Fibroblast of the conjunctiva (primary cell): ENCODE measurements around the gene CDRT15L2.
"Not testable (repeated sequence)": the region's sequence is repeated elsewhere in the genome, so short reads cannot be mapped to it uniquely, and the experiment has no call there.

Experiments used
- DNase-seq: peaks from one replicate; pipeline ENCODE4 v3.0.0-alpha.2; 2010; ENCODE audit warnings: low read depth

CDRT15L2 gene

DNA sequence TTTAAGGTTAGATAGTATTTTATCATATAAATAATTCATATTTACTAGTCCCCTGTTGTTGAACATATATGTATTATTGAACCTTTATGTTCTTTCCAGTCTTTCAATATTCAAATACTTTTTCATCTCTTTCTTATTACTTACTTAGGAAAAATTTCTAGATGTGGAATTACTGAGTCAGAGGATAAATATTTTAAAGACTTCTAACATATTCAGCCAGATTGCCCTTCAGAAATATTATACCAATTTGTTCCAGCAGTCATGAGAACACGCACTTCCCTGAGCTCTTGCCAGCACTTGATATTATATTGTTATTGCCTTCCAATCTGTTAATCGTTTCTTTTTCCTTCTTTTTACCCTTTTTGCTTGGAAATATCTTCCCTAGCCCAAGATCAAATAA, 4.5 kb upstream of the CDRT15L2 start:
- not testable (repeated sequence) for DNase-seq

- not testable (repeated sequence) for DNase-seq
These were observed 4.5 kb downstream of the CDRT15L2 start for GRCh38 chr17:20583891-20584577.

DNA sequence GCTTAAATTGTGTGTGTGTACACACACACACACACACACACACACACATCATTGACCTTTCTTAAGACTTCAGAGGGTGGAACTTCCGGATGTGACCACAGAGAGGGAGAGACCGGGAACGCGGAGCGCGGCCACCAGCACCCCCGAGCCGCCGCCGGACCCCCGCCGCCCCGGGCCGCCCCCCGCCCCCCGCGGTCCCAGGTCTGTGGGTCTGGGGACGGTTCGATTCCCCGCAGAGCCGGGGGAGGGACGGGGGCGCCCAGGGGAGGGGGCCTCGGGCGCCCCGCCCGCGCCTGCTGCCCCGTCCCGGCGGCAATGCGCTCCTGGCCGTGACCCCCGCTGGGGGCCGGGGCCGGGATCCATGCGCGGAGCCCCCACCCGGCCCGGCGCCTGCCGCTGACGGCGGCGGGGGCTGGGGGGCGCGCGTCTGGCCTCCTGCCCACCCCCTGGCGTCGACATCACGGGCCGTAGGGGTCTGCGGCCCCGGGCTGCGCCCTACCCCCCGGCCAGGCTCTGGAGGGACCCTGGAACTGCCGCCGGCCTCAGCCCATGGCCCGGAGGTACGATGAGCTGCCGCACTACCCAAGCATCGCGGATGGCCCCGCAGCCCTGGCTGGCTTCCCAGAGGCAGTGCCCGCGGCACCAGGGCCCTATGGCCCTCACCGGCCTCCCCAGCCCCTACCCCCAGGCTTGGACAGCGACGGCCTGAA, 9.4 kb downstream of the CDRT15L2 start:
- not testable (repeated sequence) for DNase-seq

DNA sequence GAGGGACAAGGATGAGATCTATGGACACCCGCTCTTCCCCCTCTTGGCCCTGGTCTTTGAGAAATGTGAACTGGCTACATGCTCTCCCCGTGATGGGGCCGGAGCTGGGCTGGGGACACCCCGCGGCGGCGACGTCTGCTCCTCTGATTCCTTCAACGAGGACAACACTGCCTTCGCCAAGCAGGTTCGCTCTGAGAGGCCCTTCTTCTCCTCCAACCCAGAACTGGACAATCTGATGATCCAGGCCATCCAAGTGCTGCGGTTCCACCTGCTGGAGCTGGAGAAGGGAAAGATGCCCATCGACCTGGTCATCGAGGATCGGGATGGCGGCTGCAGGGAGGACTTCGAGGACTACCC, 9.9 kb downstream of the CDRT15L2 start:
- not testable (repeated sequence) for DNase-seq

GRCh38 chr17:20591040-20591439, 11.5 kb downstream of the CDRT15L2 start:
- DNase-seq: not testable (repeated sequence)

- not testable (repeated sequence) for DNase-seq
These were observed 26.0 kb downstream of the CDRT15L2 start for GRCh38 chr17:20605568-20605967.

- not testable (repeated sequence) for DNase-seq
These were observed 30.0 kb downstream of the CDRT15L2 start for GRCh38 chr17:20609490-20609889.

DNA sequence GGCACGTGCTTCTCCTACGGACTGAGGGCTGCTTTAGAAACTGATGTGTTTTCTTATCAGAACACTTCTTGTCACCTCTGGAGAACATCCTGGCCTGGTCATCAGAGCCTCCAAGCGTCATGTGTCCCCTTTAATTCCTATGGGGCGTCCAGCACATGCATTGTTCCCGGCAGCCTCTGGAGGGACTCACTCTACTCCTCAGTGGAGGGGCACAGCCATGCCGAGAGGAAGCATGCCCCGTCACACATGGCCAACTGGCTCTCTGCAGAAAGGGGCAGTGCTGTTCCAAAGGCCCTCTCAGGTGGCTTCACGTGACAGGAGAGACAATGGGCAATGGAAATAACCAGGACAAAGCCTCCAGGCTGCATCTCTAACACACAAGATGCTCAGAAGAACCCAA, 31.8 kb downstream of the CDRT15L2 start:
- DNase-seq: no peak

- no peak for DNase-seq
These were observed 33.1 kb downstream of the CDRT15L2 start for GRCh38 chr17:20612635-20613034.

DNA sequence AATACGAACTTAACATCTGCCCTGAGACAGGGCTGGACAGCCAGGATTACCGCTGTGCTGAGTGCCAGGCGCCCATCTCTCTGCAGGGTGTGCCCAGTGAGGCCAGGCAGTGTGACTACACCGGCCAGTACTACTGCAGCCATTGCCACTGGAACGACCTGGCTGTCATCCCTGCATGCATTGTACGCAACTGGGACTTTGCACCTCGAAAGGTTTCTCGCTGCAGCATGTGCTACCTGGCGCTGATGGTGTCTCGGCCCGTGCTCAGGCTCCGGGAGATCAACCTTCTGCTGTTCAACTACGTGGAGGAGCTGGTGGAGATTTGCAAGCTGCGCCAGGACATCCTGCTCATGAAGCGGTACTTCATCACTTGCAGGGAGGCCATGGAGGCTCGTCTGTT, 33.7 kb downstream of the CDRT15L2 start:
- no peak for DNase-seq

DNA sequence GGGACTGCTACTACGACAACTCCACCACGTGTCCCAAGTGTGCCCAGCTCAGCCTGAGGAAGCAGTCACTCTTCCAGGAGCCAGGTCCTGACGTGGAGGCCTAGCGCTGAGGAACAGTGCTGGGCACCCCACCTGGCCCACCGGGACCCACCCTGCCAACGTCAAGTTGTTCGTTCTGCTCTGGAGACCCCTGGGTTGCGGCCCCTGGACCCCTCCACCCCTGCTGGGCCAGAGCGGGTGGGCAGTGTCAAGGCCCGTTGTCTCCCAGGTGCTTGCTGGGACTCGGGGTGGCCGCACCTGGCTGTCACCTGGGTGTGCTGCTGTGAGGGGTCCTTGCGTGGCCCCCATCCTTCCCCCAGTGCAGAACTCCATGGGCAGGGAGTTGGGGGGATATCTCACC, 34.4 kb downstream of the CDRT15L2 start:
- no peak for DNase-seq

GRCh38 chr17:20615461-20615860, 35.9 kb downstream of the CDRT15L2 start:
- not testable (repeated sequence) for DNase-seq
